Mucosa of descending colon (tissue), 3 donors: ENCODE results near the gene GSX1. TPM values are rescaled to one million over a fixed set of nuclear protein-coding genes. Genes with fewer than 3 reads are reported as not detected.

ENCODE experiments used
- ATAC-seq: fragments of 200-7000 bp; cut with Tn5 transposase; one replicate; pipeline ENCODE4 v1.9.1; 2020; ENCODE audit warnings: mild to moderate bottlenecking, moderate library complexity
- DNase-seq, 3 donors: peaks; one replicate each; pipeline ENCODE4 v3.0.0-alpha.2; 2020
- H3K36me3 ChIP-seq: fragments of 200-600 bp; one replicate; pipeline ENCODE4 v1.8.0; 2021; ENCODE audit warnings: low read depth, mild to moderate bottlenecking
- H3K4me1 ChIP-seq: fragments of 200-600 bp; one replicate; pipeline ENCODE4 v1.8.0; 2021; ENCODE audit warnings: low read depth, mild to moderate bottlenecking
- H3K4me3 ChIP-seq: fragments of 200-600 bp; one replicate; pipeline ENCODE4 v1.8.0; 2021; ENCODE audit warnings: mild to moderate bottlenecking
- H3K9me3 ChIP-seq: fragments of 200-600 bp; one replicate; pipeline ENCODE4 v1.8.0; 2021; ENCODE audit warnings: mild to moderate bottlenecking
- CTCF ChIP-seq: fragments of 200-600 bp; IDR thresholded peaks from one replicate; pipeline ENCODE4 v1.8.0; 2022; ENCODE audit warnings: antibody characterized with exemption, mild to moderate bottlenecking
- intact Hi-C, 2 donors: fragments of 100-400 bp; cut with DNase I in 1 of 2; cut with micrococcal nuclease in 1 of 2; formaldehyde crosslinking; loops; one replicate each; pipeline versions ENCODE4 v1.11.0 to v1.11.1; 2022; cut with DNase I, micrococcal nuclease
- total RNA-seq, 3 donors: library from RNA; stranded (reverse); fragmentation: NEBNext Ultra II Directional in 2 of 3; extraction: Animal tissue kit (Norgen Biotek cat#: 25700) in 2 of 3; gene quantifications; one replicate each; pipeline versions ENCODE4 v1.2.1 to v1.2.4, GENCODE V29; 2021 to 2023
- donor health status: DM: no; HTN: no; CAD: no; lungs with moderate emphysema.
- donor health status: DM: no; HTN: no; CAD: no.
- donor health status: DM: no; HTN: yes; CAD: no.

The GSX1 gene
- total RNA-seq, 3 donors from 2014 or later = not detected

GRCh38 chr13:27782151-27782550, 10.1 kb upstream of the GSX1 start:
- no peaks in the 10 kb centered on the region for H3K36me3 ChIP-seq
- ATAC-seq (no peak), DNase-seq (no peak)
- intact Hi-C loops = no loop called here
- no peaks in the 10 kb centered on the region for H3K4me1 ChIP-seq
- no peak for TF ChIP-seq CTCF
- H3K4me3 ChIP-seq = no peak overlapping the region
- H3K9me3 ChIP-seq = no peaks in the 10 kb centered on the region

GRCh38 chr13:27783111-27783510, 9.2 kb upstream of the GSX1 start:
- H3K36me3 ChIP-seq = no peaks in the 10 kb centered on the region
- TF ChIP-seq CTCF = no peak
- no peaks in the 10 kb centered on the region for H3K4me1 ChIP-seq
- H3K4me3 ChIP-seq = no peak overlapping the region
- no peak for ATAC-seq
- H3K9me3 ChIP-seq = no peaks in the 10 kb centered on the region
- DNase-seq = no peak
- intact Hi-C loops = no loop called here

GRCh38 chr13:27788271-27788670, 4.0 kb upstream of the GSX1 start:
- Histone ChIP-seq H3K9me3 (no peaks in the 10 kb centered on the region), H3K4me1 (peaks cover 19% of the 10 kb centered on the region), H3K4me3 (no peak overlapping the region), H3K36me3 (no peaks in the 10 kb centered on the region)
- no peak for ATAC-seq
- no peak for TF ChIP-seq CTCF
- intact Hi-C loops = no loop called here
- DNase-seq = no peak

- intact Hi-C loops = no loop called here
- Histone ChIP-seq H3K9me3 (no peaks in the 10 kb centered on the region), H3K4me1 (peaks cover 19% of the 10 kb centered on the region), H3K36me3 (no peaks in the 10 kb centered on the region), H3K4me3 (no peak overlapping the region)
- no peak for TF ChIP-seq CTCF
- ATAC-seq (no peak), DNase-seq (no peak)
Observed at GRCh38 chr13:27789153-27789494, 3.2 kb upstream of the GSX1 start.

GRCh38 chr13:27789495-27790303, 2.6 kb upstream of the GSX1 start:
- no peaks in the 10 kb centered on the region for H3K36me3 ChIP-seq
- peaks cover 19% of the 10 kb centered on the region for H3K4me1 ChIP-seq
- intact Hi-C loops = no loop called here
- no peaks in the 10 kb centered on the region for H3K9me3 ChIP-seq
- TF ChIP-seq CTCF = no peak
- ATAC-seq (no peak), DNase-seq (no peak)
- no peak overlapping the region for H3K4me3 ChIP-seq
